Activated CD4-positive, CD25-positive, alpha-beta regulatory T cell (primary cell): Measurements from ENCODE around the gene FAM168A.
"Not testable (repeated sequence)": the region's sequence is repeated elsewhere in the genome, so short reads cannot be mapped to it uniquely, and the experiment has no call there.

Experiments used
- DNase-seq, 4 experiments: peaks; one replicate each; lab custom pipeline; 2025; lab: John Stamatoyannopoulos, UW

Gene FAM168A

GRCh38 chr11:73596547-73596946, 1.4 kb downstream of the FAM168A start:
- no peak for DNase-seq

- DNase-seq: no peak
These were observed 5.3 kb downstream of the FAM168A start for GRCh38 chr11:73592640-73593039.

- no peak for DNase-seq
These were observed 6.2 kb downstream of the FAM168A start for GRCh38 chr11:73591743-73592142.

GRCh38 chr11:73590991-73591390, 6.9 kb downstream of the FAM168A start:
- no peak for DNase-seq

GRCh38 chr11:73586791-73587190, 11.1 kb downstream of the FAM168A start:
- DNase-seq: no peak

GRCh38 chr11:73585834-73586575, 11.9 kb downstream of the FAM168A start:
- no peak for DNase-seq

GRCh38 chr11:73584831-73585230, 13.1 kb downstream of the FAM168A start:
- no peak for DNase-seq

GRCh38 chr11:73582653-73583052, 15.3 kb downstream of the FAM168A start:
- DNase-seq: no peak

- DNase-seq: not testable (repeated sequence)
These were observed 17.2 kb downstream of the FAM168A start for GRCh38 chr11:73580749-73581148.

- DNase-seq: no peak
These were observed 18.1 kb downstream of the FAM168A start for GRCh38 chr11:73579641-73580434.

- no peak for DNase-seq
These were observed 19.2 kb downstream of the FAM168A start for GRCh38 chr11:73578592-73579185.

- DNase-seq: no peak
These were observed 20.4 kb downstream of the FAM168A start for GRCh38 chr11:73577496-73577917.

GRCh38 chr11:73576185-73576614, 21.7 kb downstream of the FAM168A start:
- DNase-seq: no peak

GRCh38 chr11:73571982-73572381, 25.9 kb downstream of the FAM168A start:
- not testable (repeated sequence) for DNase-seq

GRCh38 chr11:73570415-73571114, 27.3 kb downstream of the FAM168A start:
- no peak for DNase-seq

GRCh38 chr11:73566977-73567755, 30.7 kb downstream of the FAM168A start:
- no peak for DNase-seq

- no peak for DNase-seq
These were observed 31.5 kb downstream of the FAM168A start for GRCh38 chr11:73566422-73566821.

GRCh38 chr11:73565804-73566203, 32.1 kb downstream of the FAM168A start:
- DNase-seq: no peak

GRCh38 chr11:73564903-73565302, 33.0 kb downstream of the FAM168A start:
- no peak for DNase-seq

GRCh38 chr11:73563539-73564200, 34.2 kb downstream of the FAM168A start:
- DNase-seq: no peak

GRCh38 chr11:73559743-73560142, 38.2 kb downstream of the FAM168A start:
- no peak for DNase-seq
